ENCODE results near the gene PPM1M. TPM values are rescaled to one million over a fixed set of nuclear protein-coding genes. Genes with fewer than 3 reads are reported as not detected.

The PPM1M gene
- total RNA-seq, 1 experiment from 2014 or later: 8.5 TPM

GRCh38 chr3:52293491-52294319 is 48.1 kb downstream of the PPM1M start:
- Histone ChIP-seq H3K79me2 (ENCODE audit: low read length) (no peaks in the 10 kb centered on the region), H3K27me3 (ENCODE audit: low read length) (no peaks in the 10 kb centered on the region), H3K4me3 (ENCODE audit: low read length) (no peak overlapping the region), H4K20me1 (ENCODE audit: low read length) (no peaks in the 10 kb centered on the region), H2AFZ (ENCODE audit: low read length) (no peak overlapping the region), H3K9me3 (ENCODE audit: low read length) (no peaks in the 10 kb centered on the region), H3F3A (ENCODE audit: low read length, unreplicated experiment) (no peaks in the 10 kb centered on the region), H3K36me3 (ENCODE audit: low read depth, low read length) (no peaks in the 10 kb centered on the region), H3K9ac (ENCODE audit: low read length) (no peak overlapping the region), H3K4me2 (ENCODE audit: low read length) (no peak overlapping the region), H3K4me1 (ENCODE audit: insufficient read depth, low read length) (peaks cover 8% of the 10 kb centered on the region; the same call in 1 of the 2 replicates), H3K27ac (ENCODE audit: low read length) (no peak overlapping the region), H3K9me2 (replicated peaks; ENCODE audit: low read length) (no peaks in the 10 kb centered on the region)
- ATAC-seq: no peak
- no peak for DNase-seq
- TF ChIP-seq EZH2phosphoT487 (IDR thresholded peaks at IDR 0.05; ENCODE audit: borderline replicate concordance, low read length) (no peak), EZH2 (IDR thresholded peaks at IDR 0.05; ENCODE audit: low read length, unreplicated experiment) (no peak), CTCF (conservative IDR thresholded peaks at IDR 0.05; ENCODE audit: low read depth, low read length) (no peak)
- BruUV-seq (replicated peaks): no TSS peak
- ChIA-PET POLR2A (ENCODE audit: unreplicated experiment) (no interaction called here), CTCF (interaction anchor here (0.7 kb wide), 1 partner anchor 49 kb away, joined by 3 read pairs; no protein-coding TSS in a partner anchor)
- intact Hi-C loops (cut with micrococcal nuclease): no loop called here

DNA sequence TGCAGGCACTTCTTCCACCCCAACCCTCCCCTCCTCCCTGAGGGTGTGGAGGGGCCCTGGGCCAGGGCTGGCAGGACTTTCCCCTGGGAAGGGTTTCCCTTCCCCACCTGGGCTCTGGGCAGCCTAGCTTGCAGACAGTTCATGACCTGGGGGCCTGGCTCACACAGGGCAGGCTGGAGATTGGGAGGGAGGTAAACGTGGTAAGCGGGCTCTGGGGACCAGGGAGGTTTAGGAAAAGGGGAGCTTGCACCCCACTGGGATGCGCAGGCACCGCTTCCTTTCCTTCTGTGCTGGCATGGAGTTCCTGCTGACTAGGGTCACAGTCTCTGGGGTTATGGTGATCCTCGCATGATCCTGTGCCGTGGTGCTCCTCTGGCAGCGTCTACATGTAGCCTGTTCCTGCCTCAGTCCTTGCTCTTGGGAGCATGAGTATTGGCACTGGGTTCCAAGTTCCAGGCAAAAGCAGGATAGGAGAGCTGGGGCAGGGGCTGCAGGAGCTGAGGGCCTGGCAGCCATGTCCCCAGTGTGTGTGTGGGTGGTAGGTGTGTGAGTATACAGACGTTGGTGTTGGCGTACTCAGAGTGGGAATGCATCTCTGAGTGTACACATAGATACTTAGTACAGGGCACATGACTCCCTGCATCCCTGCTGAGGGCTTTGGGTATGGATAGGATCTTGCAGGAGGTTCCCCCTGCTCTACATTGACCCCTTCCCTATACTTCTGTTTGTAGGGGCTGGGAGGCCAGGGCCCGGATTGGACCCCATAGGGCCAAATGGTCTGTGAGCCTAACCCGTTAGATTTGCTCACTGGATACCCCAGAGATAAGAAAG is 49.0 kb downstream of the PPM1M start:
- BruUV-seq (replicated peaks): no TSS peak
- CTCF ChIA-PET: no interaction called here
- DNase-seq: no peak
- intact Hi-C loops (cut with micrococcal nuclease): no loop called here
- no peaks in the 10 kb centered on the region for H3K9me2 ChIP-seq (replicated peaks; ENCODE audit: low read length)
- H4K20me1 ChIP-seq (ENCODE audit: low read length): no peaks in the 10 kb centered on the region
- POLR2A ChIA-PET (ENCODE audit: unreplicated experiment): no interaction called here
- no peaks in the 10 kb centered on the region for H3F3A ChIP-seq (ENCODE audit: low read length, unreplicated experiment)
- ATAC-seq: no peak
- H3K79me2 ChIP-seq (ENCODE audit: low read length): no peaks in the 10 kb centered on the region
- peaks cover 8% of the 10 kb centered on the region; the same call in 1 of the 2 replicates for H3K4me1 ChIP-seq (ENCODE audit: insufficient read depth, low read length)
- no peaks in the 10 kb centered on the region for H3K9me3 ChIP-seq (ENCODE audit: low read length)
- H3K36me3 ChIP-seq (ENCODE audit: low read depth, low read length): no peaks in the 10 kb centered on the region
- H3K27ac ChIP-seq (ENCODE audit: low read length): no peak overlapping the region
- no peak overlapping the region for H2AFZ ChIP-seq (ENCODE audit: low read length)
- H3K4me2 ChIP-seq (ENCODE audit: low read length): no peak overlapping the region
- H3K27me3 ChIP-seq (ENCODE audit: low read length): no peaks in the 10 kb centered on the region
- no peak overlapping the region for H3K9ac ChIP-seq (ENCODE audit: low read length)
- TF ChIP-seq EZH2phosphoT487 (IDR thresholded peaks at IDR 0.05; ENCODE audit: borderline replicate concordance, low read length): no peak
- no peak for TF ChIP-seq CTCF (conservative IDR thresholded peaks at IDR 0.05; ENCODE audit: low read depth, low read length)
- no peak for TF ChIP-seq EZH2 (IDR thresholded peaks at IDR 0.05; ENCODE audit: low read length, unreplicated experiment)
- H3K4me3 ChIP-seq (ENCODE audit: low read length): no peak overlapping the region
